AG09319 (cell line): ENCODE data around the gene SEMA4B.
"Not testable (repeated sequence)": the region's sequence is repeated elsewhere in the genome, so short reads cannot be mapped to it uniquely, and the experiment has no call there.

Experiments
- DNase-seq: peaks from one replicate; pipeline ENCODE4 v3.0.0-alpha.2; 2010; ENCODE audit warnings: low read depth; ENCODE audit errors: extremely low read depth
- CTCF ChIP-seq: IDR thresholded peaks from 2 replicates; pipeline ENCODE4 v1.5.1; 2011; ENCODE audit warnings: low read depth, mild to moderate bottlenecking, inconsistent platforms, low read length, moderate library complexity

Gene SEMA4B

DNA sequence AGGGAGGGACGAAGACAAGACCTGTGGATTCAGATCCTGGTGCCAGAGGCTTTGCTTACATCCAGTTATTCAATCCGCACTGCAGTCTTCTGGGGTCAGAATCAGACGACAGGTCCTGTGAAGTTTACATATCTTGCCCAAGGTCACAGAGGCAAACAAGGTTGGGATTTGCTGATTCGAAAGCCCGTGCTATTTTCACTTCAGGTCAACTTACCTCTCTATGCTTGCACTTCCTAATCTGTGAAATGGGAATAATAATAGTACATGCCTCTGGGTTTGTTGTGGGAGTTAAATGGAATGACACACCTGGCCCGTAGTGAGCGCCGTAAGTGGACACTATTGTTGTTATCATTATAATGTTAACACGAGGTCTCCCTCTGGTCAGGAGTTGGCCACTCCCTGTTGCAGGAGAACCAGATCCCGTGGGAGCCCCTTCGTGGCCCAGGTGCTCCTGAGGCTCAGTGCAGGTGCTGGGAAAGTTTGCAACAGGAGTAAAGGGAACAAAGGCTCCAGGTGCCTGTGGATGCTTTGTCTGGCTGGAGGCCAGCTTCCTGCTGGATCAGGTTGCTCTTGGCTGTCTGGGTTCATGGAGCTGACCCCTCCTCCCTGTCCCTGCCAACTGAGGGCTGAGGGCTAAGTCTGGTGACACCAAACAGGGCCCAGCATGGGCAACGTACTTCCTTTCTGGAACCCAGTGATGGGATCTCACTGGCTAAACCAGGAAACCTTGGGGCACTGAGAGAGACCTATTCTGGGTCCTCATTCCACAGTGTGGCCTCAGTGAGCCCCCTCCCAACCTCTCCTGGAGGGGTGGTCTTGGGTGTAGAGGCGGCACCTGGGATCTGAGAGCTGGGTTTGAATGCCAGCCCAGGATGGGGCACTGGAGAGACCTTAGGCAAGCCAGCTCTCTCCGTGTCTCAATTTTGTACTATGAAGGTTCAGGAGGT lies 40.1 kb upstream of the SEMA4B start:
- no peak for DNase-seq
- TF ChIP-seq CTCF, result no peak

DNA sequence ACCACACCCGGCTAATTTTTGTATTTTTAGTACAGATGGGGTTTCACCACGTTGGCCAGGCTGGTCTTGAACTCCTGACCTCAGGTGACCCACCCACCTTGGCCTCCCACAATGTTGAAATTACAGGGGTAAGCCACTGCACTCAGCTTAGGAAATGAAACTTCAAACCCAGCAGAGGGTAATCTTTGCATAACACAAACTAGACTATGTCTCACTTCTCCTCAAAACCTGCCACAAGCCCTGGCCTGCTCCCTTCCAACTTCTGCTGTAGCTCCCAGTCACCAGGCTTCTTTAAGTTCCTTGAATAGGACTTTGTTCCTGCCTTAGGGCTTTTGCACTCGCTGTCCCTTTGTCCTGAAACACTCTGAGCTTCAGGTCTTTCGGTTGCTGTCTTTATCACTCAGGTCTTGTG lies 39.2 kb upstream of the SEMA4B start:
- DNase-seq, result no peak

DNA sequence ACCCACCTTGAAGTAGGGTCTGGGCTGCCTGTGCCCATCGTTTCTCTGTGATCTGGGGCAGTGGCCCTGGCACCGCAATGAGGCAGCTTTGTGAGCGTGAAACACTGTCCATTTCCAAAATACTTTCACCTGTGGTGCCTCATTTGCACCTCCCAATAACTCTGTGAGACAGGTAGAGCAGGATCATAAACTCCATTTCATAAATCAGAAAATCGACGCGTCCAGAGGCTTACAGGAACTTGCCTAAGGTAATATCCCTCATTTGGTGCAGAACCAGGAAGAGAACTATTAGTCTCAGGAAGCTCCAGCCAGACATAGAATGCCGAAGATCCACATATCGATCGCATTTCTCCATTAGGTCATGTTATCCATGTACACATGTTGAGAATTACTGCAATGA lies 38.2 kb upstream of the SEMA4B start:
- DNase-seq, result no peak
- no peak for TF ChIP-seq CTCF

More for the DNA sequence above, 39.2 kb upstream of the SEMA4B start:
- TF ChIP-seq CTCF, result no peak

DNA sequence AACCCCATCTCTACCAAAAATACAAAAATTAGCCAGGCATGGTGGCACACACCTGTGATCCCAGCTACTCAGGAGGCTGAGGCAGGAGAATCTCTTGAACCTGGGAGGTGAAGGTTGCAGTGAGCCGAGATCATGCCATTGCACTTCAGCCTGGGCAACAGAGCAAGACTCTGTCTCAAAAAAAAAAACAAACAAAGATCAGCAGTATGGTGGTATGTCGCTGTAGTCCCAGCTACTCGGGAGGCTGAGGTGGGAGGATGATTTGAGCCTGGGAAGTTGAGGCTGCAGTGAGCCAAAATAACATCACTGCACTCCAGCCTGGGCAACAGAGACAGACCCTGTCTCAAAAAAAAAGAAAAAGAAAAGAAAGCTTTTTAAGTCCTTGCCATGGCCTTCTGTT lies 36.9 kb upstream of the SEMA4B start:
- not testable (repeated sequence) for DNase-seq

DNA sequence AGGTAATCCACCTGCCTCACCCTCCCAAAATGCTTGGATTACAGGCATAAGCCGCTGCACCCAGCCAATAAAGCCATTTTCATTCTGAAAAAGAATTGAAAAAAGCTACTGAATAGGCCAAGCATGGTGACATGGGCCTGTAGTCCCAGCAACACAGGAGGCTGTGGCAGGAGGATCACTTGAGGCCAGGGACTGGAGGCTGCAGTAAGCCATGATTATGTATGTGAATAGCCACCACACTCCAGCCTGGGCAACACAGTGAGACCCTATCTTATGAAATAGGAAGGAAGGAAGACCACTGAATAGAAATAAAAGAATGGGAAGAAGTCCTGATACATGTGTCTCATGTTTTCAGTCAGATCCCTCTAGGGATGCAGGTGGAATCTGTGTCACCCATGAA lies 36.0 kb upstream of the SEMA4B start:
- TF ChIP-seq CTCF, result no peak
- DNase-seq, result no peak

GRCh38 chr15:90165659-90166489 lies 35.3 kb upstream of the SEMA4B start:
- no peak for TF ChIP-seq CTCF
- peak; percentile 83 for DNase-seq

DNA sequence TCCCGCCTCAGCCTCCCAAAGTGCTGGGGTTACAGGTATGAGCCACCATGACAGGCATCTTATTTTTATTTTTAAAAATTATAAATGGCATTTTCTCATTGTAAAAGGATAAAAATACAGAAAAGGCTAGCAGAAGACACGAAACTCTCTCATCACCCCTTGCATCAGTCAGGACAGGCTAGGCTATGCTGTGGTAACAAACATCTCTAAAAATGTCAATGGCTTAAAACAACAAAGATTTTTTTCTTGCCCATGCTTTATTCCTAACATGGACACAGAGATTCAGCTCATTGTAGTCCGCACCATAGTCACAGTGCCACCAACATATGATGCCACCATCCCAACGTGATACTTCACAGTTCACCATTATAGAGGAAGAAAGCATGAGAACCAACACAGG lies 34.0 kb upstream of the SEMA4B start:
- DNase-seq, result no peak
- no peak for TF ChIP-seq CTCF
